H1 (cell line): ENCODE results near the gene CCDC120. TPM values are rescaled to one million over a fixed set of nuclear protein-coding genes. Genes with fewer than 3 reads are reported as not detected.

Experiments used
- polyA plus RNA-seq, 7 experiments: library from polyadenylated mRNA; depleted of rRNA in 3 of 7; stranded (reverse) in 5 of 7; unstranded in 2 of 7; fragments of >200 nt in 5 of 7; fragments of 200-250 nt in 2 of 7; gene quantifications; 1 replicate in 5 of 7; 2 replicates in 1 of 7; 4 replicates in 1 of 7; pipeline versions ENCODE4 v1.2.1 to v1.2.3, GENCODE V29; 2011 to 2013; ENCODE audit warnings: missing spikeins in 2 of 7, mixed read lengths in 2 of 7
- total RNA-seq: library from RNA; stranded (reverse); fragmentation: NEBNext Ultra II Directional; extraction: Animal tissue kit (Norgen Biotek cat#: 25700); gene quantifications from 2 replicates; pipeline ENCODE4 v1.2.1, GENCODE V29; 2021
- TF ChIP-seq, protein P1 (sequence below), 3 experiments: IDR thresholded peaks; 1 replicate in 2 of 3; 2 replicates in 1 of 3; pipeline versions ENCODE4 v1.5.1 to v1.6.1; 2011; ENCODE audit warnings: low read length in 3 of 3, mild to moderate bottlenecking in 3 of 3, inconsistent platforms in 2 of 3, low read depth in 1 of 3, moderate library complexity in 1 of 3; ENCODE audit not compliant: insufficient read depth in 1 of 3; ENCODE audit errors: control extremely low read depth in 1 of 3

Gene CCDC120
- total and polyA plus RNA-seq, 2 of the 8 experiments (the other 6 are each of a cell fraction or from before 2014, with no cell fraction given), result 4.9 to 11.9 TPM

DNA sequence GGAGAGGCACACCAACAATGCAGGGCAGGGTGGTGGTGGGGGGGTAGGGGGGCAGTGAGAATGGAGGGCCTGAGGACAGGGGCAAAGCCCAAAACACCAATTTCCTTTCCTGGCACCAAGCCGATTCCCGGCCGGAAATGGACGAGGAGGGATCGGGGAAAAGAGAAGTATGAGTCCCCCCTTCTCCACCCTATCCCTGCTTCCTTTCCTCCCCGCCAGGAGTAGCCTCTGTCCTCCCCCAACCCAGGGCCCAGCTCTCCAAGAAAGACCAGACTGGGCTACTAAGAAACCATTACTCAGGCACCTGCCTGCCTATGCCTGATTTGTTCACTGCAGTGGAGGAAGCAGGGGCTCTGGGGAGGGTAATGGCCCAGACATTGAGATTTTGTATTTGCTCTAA, 402 bp downstream of the CCDC120 start (continued):
- TF ChIP-seq, protein P1, sequence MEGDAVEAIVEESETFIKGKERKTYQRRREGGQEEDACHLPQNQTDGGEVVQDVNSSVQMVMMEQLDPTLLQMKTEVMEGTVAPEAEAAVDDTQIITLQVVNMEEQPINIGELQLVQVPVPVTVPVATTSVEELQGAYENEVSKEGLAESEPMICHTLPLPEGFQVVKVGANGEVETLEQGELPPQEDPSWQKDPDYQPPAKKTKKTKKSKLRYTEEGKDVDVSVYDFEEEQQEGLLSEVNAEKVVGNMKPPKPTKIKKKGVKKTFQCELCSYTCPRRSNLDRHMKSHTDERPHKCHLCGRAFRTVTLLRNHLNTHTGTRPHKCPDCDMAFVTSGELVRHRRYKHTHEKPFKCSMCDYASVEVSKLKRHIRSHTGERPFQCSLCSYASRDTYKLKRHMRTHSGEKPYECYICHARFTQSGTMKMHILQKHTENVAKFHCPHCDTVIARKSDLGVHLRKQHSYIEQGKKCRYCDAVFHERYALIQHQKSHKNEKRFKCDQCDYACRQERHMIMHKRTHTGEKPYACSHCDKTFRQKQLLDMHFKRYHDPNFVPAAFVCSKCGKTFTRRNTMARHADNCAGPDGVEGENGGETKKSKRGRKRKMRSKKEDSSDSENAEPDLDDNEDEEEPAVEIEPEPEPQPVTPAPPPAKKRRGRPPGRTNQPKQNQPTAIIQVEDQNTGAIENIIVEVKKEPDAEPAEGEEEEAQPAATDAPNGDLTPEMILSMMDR (IDR thresholded peaks at IDR 0.05; ENCODE audit: control extremely low read depth in 1 of 3, insufficient read depth in 1 of 3, low read depth in 1 of 3, low read length in 3 of 3), result no peak
- TF ChIP-seq, all 59 proteins: peak for 0
